Measurements from ENCODE around the gene ABHD17A. TPM values are rescaled to one million over a fixed set of nuclear protein-coding genes. Genes with fewer than 3 reads are reported as not detected.

ABHD17A gene
- polyA plus RNA-seq, result 0.53 TPM in 1 of 2 replicates, not detected in the other

GRCh38 chr19:1885398-1886119 is at the start of gene ABHD17A:
ABHD17A (minus strand) TSS chr19:1885496; CDS start chr19:1881566, 3,930 bp downstream.

GRCh38 chr19:1905110-1905862 is 20.0 kb upstream of the ABHD17A start, which contains the start of the genes ADAT3 and SCAMP4:
ADAT3 (plus strand) TSS chr19:1905399; CDS start chr19:1912048, 6,649 bp downstream.
SCAMP4 (plus strand) TSS chr19:1905399; CDS start chr19:1915020, 9,621 bp downstream.

GRCh38 chr19:1863328-1863637 is 22.0 kb downstream of the ABHD17A start, which contains the start of gene KLF16:
KLF16 (minus strand) TSS chr19:1863579; CDS start chr19:1863497, 82 bp downstream.

DNA sequence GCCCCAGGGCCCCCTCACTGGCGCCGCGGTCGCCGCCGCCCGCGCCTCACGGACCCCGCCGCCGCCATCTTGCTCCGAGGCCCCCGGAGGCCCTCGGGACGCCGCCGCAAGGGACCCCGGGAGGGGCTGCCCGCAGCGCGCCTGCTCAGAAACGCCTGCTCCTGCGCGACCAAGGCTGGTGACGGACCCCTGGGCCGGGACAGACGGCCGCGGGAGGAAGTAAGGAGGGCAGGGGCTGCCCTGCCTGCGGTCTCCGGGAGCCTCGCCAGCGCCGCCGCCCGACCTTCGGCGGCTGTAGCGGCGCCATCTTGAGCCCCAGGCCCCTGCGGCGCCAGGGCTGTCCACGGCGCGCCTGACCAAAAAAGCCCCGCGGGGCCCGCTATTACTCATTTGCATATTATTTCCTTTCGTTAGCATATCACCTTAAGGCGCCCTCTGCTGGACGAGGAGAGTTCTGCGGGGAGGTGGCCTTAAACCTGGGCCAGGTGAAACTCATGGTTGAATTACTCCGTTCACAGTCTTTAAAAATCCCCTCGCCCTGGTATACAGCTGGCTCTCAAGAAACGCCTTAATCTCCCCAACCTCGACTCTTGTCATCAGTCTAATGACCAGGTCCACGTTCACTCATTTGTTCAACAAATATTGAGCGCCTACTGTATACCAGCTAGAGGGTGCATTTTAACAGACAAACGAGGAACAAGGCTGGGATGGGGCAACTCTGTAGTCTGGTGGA is 36.7 kb downstream of the ABHD17A start, which contains the start of gene REXO1:
REXO1 (minus strand) TSS at position 85 of the 733 bp plus-strand sequence. CDS start 125 bp downstream, outside the sequence.

Other genes with a start within 250 kb of the ABHD17A start
- gene TCF3, start 232.9 kb downstream of the ABHD17A start, polyA plus RNA-seq, result 0.24 and 0.73 TPM in 2 replicates
- not detected in 2 replicates for gene ONECUT3, start 132.0 kb downstream of the ABHD17A start, polyA plus RNA-seq
- not detected in 2 replicates for gene ATP8B3, start 73.2 kb downstream of the ABHD17A start, polyA plus RNA-seq
- gene REXO1, start 37.0 kb downstream of the ABHD17A start, polyA plus RNA-seq, result not detected in 2 replicates
- gene KLF16, start 21.9 kb downstream of the ABHD17A start, polyA plus RNA-seq, result 0.14 and 0.15 TPM in 2 replicates
- gene ADAT3, start 19.9 kb upstream of the ABHD17A start, polyA plus RNA-seq, result not detected in 2 replicates
- gene SCAMP4, start 19.9 kb upstream of the ABHD17A start, polyA plus RNA-seq, result 2.4 and 2.7 TPM in 2 replicates
- gene CSNK1G2, start 55.7 kb upstream of the ABHD17A start, polyA plus RNA-seq, result 0.40 and 0.52 TPM in 2 replicates
- gene BTBD2, start 130.2 kb upstream of the ABHD17A start, polyA plus RNA-seq, result 0.18 and 0.24 TPM in 2 replicates
- gene MKNK2, start 165.7 kb upstream of the ABHD17A start, polyA plus RNA-seq, result 7.4 and 8.7 TPM in 2 replicates
- gene MOB3A, start 210.8 kb upstream of the ABHD17A start, polyA plus RNA-seq, result 0.34 and 0.62 TPM in 2 replicates
- not detected in 2 replicates for gene IZUMO4, start 211.4 kb upstream of the ABHD17A start, polyA plus RNA-seq

Data from Purkinje cell (primary cell).